GM21423 (cell line): ENCODE data around the gene RCC2.
"Not testable (repeated sequence)": the region's sequence is repeated elsewhere in the genome, so short reads cannot be mapped to it uniquely, and the experiment has no call there.

Experiments used
- ATAC-seq: cut with Tn5 transposase; IDR thresholded peaks from one replicate; pipeline ENCODE4 v1.9.1; 2021; ENCODE audit warnings: mild to moderate bottlenecking, moderate library complexity; ENCODE audit not compliant: unreplicated experiment

Gene RCC2

DNA sequence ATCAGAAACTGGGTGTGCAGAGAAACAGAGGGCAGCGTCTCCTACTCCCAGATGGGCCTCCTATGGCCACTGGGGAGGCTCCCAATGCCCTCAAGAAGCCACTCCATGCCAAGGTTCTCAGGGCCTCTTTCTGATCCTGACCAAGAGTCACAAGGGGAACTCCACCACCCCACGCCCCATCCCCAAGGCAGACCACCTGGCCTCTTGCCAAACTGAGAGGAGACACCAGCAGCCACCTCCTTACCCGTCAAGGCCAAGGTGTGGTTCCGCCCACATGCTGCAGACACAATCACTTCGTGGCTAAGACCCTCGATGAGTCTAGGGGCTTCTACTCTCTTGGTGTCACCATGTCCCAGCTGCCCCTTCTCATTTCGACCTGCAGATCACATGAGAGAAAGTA, 17.0 kb downstream of the RCC2 start:
- no peak for ATAC-seq

DNA sequence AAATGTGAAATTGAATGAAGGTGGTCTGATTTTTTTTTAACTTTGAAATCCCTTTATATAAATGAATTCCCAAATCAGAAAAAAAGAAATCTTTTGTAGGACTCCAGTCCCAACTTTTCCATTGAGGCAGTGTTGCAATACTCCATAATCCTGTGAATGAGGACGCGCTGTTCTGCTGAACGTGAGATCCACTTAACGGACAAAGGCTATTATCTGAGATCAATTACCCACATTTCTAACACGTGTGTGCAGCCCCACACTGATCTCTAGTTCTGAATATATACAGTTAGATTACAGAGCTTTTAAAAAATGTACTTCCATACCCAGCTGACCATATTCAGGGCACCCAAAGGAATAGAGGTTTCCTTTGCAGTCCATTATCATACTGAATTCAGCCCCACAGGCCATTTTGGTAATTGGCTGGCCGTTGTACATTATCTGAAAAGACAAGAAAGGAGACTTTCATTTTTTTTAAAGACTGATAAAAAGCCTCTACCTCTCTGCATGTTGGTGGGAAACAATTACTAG, 19.0 kb downstream of the RCC2 start:
- ATAC-seq = no peak

DNA sequence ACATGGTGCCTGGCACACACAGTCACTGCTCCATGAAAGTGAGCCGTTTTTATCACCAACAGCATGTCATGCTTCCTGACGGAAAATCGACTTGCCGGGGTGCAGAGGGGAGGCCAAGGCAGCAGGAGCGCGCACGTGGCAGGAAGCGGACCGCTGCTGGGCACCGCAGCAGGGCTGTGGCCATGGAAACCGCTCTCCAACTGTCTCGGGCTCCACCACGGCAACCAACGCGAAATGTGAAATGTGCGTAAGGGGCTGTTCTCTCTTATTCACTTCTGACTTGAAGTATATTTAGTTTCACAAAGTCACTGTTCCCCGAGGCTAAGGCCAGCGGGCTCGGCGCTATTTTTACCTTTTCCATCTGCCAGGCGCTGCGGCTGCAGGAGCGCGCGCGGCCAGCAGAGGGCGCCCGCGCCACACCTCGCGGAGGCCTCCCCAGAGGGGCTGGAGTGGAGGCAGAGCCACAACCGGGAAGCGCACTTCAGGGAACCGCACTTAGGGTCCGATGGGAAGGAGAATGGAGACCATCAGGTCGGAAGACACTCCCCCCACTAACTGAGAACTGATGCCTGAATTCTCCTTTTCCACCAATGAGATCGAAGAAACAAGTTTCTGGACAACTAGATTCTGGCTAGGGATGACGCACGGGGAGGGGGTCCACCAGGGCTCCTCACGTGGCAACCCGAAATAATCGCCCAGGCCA, 19.7 kb downstream of the RCC2 start:
- no peak for ATAC-seq

DNA sequence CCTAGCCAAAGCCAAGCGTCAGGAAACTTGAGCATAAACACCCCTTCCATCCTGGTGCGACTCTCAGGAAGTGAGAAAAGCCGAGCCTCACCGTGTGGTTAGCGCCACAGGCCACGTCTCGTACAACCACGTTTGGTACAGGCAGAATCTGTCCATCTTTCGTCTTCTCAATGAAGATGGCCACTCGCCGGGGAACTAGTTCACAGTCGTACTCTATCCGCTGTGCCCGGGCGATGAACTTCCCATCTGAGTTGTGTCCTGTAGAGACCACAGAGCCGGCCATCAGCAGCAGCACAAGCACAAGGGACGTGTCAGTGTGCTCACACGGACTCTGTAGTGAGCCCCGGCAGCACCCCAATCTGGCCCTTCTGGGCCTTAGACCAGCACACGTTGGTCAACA, 23.1 kb downstream of the RCC2 start:
- no peak for ATAC-seq

DNA sequence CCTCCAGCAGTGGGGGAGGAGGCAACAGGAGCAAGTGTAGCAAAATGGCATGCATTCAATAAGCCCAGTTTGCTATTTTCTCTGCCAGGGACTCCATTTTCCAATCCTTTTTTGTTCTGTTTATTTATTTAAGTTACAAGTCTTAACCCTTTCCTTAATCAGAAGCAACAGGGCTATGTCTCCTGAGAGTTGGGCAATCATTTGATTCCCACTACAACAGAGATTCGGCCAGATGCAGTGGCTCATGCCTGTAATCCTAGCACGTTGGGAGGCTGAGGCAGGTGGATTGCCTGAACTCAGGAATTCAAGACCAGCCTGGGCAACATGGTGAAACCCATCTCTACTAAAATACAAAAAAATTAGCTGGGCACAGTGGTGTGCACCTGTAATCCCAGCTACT, 25.5 kb downstream of the RCC2 start:
- no peak for ATAC-seq

DNA sequence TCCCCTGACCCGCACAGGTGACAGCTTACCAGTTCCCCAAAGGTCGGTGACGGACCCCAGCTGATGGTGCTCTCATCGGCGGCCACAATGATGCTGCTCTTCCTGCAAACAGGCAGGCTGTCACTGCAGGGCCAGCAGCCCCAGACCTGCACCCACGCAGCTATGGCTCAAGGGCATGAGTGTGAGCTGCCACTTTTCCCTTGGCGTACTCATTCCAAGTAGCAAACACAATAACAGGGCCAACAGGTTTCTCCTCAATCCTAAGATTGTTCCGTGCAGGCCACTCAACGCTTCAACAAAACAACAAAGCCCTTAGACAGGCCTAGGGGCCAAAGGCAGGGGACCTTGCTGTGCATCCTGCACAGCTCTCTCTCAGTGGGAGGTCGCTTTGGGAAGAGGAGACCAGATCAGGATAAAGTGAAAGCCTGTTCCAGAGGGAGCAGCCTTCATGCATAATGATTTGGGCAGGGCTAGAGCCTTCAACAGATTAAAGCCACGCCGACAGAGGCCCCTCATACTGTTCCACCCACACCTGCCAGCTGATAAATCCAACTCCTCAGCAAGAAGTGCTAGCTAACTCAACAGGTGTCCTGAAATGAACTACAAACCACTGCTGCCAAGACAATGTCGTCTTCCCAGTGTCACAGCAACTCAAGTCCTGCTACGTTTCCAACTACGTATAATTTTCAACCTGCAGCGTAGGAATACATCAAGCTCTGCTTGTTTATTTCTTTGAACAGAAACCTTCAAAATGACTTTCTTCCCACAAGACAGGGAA, 27.2 kb downstream of the RCC2 start:
- no peak for ATAC-seq

DNA sequence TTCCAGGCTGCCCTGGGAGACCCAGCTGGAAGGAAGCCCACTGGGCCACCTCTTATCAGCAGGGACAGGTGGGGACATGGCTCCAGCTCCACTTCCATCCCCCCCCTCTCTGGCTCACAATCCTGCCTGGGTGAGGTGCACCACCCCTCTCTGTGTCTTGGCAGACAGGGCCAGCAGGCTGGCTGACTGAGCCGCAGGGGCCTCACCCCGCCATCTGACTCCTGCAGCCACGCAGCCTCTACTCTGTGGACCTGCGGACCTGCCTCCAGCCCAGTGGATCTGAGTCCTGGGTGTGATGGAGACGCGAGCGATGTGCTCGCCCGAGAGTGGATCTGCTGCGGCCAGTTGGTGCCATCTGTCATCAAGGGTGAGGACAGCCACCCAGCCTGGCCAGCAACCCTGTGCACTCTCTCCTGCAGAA, 30.1 kb downstream of the RCC2 start:
- no peak for ATAC-seq

DNA sequence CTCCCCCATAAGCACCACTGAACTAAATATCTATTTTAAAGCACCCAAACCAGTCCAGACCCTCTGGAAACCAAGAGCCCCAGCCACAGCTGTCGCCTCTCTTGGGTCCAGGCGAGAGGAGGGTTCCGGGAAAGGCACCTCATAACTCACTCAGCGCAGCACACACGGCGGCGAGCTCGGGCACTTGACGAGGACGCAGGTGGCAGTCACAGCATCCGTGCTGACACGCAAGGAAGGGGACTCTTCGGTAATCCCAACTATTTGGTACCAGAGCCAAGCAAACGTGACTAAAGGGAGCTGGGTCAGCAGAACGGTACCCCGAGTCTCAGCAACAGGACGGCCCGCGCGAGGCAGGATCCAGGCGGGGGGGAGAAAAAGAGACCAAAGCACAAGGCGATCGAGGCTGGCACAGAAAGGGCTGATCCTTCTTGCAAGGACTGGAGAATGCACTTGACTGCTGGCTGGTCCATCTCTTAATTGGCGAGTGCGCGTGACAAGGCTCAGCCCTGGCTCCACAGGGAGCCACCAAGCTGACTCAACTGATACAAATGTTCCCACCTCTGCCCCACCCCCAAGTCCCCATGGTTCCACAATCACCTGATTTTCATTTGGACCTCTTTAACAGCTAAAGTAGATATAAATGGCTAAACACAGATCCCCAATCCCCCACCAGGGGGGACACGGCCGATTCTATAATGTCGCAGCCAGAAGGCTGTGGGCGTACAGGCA, 31.5 kb downstream of the RCC2 start:
- not testable (repeated sequence) for ATAC-seq

DNA sequence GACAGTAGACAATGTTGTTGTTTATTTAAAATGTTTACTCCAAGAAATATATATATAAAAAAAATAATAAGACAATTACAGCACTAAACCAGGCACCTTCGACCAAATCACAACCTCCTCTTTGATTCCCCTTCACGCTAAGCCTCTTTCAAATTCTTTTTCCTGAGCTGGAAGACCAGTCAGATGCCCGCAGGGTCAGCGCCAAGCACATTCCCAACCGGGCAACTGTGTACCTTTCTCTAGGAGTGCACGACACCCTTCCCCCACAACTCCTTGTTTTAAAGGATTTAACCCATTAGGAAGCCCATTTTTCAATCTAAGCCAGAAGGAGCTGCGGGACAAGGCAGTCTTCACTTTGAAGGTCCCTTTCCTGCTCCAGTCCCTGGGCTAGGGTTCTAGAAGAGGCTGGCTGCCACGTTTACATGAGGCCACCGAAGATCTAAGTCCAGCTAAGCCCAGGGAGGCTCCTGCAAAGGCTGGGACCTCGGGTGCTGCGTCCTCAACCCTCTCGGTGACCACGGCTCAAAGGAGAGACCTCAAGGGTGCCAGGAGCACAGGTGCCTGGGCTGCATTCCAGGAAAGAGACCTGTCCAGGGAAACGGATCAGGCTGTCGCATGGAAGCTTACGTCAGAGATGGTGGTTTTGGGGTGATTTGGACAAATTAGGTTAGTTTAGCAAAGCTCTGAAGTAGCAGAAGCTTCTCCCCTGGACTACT, 32.6 kb downstream of the RCC2 start:
- ATAC-seq = not testable (repeated sequence)

DNA sequence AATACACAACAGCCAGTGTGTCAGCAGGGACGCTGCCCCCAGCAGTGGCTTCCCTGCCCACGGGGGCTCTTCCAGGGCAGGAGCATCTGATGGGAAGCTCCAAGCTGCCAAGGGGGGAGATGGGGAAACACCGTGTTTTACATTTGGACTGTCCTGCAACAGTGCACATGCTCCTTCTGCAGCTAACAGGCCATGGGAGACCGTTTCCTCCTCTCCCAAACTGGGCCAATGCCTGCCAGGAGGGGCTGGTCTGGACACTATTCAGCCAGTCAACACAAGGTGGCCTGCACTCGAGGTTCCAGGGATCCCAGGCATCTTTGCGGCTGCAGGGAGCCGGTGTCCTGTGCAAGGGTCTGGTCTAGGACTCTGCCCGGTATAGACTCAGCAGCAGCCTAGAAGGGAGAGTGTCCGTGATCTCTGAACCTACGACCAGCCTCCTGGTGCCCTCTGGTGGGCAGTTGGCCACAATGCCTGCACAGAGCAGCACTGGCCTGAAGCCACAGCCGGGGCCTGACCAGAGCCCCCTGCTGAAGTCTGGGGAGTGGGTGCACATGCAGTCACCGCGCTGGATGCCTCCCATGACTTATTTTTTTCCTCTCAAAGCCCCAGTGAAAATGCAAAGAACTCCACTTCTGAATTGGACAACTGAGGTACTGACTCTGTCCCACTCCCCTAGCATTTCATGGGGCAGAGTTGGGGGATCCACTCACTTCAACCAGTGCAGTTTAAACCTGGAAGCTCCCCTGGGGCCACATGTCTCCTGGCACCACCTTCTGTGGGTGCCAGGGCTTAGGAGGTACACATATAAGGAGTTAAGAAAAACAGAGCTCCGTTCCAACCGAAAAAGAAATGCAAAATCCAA, 33.3 kb downstream of the RCC2 start:
- no peak for ATAC-seq

DNA sequence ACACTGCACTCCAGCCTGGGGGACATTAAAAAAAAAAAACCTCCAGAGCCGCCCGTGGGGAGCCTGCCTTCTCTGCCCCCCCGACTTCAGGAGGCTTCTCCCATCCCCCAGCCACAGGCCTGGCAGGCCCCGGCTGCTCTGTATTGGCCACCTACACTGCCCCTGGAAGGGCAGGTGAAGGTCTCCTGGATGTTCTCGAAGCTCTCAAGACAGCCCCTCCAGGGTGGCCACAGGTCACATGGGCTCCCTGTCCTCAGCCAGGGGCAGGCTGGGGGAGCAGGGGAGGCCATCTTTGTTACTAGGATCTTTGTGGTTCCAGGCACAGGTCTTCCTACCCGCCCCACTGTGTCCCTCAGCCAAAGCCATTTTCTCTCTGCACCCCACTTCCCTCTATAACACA, 34.7 kb downstream of the RCC2 start:
- ATAC-seq = no peak

DNA sequence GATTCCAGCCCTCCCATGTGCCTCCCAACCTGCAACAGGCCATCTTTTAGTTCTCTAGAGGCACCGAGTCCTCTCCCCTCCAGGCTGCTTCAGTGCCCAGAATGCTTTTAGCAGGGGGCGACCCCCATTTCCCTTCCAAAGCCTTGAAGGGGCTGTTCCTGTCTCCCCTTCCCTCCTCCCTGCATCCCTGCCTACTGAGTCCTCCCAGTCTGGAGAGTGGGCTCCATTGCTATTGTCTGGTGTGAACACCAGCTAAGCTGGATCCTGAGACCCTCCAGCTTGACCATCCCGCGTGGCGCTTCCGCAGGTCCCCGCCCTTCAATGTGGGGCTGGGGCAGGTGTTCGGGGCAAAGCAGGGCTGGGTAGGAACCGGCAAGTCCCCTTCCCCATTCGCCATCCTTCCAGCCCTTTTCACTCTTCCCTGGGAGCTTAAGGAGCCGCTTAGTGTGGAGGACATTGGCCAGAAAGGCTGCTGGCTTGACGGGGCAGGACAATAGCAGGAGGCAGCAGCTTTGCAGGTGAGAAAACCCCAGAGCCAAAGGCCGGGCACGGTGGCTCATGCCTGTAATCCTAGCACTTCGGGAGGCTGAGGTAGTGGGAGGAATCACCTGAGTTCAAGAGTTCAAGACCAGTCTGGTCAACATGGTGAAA, 35.3 kb downstream of the RCC2 start:
- ATAC-seq = no peak

DNA sequence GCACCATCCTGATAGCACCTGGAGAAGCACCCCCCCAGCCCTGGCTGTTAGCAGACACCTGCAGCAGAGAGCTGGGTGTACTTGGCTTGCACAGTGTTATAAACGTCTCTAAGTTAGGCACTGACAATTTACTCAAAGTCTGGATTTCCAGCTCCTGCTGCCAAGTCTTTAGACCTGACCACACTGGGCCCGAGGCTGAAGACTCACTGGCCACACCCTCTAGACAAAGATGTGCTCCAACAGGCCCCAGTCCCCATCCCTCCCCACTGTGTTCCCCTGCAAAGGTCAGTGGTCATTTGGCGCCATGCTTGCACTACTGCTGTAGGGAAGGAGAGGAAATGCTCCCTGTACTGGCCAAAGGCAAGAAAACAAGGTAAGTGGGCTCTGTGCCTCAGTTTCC, 36.4 kb downstream of the RCC2 start:
- ATAC-seq = no peak

DNA sequence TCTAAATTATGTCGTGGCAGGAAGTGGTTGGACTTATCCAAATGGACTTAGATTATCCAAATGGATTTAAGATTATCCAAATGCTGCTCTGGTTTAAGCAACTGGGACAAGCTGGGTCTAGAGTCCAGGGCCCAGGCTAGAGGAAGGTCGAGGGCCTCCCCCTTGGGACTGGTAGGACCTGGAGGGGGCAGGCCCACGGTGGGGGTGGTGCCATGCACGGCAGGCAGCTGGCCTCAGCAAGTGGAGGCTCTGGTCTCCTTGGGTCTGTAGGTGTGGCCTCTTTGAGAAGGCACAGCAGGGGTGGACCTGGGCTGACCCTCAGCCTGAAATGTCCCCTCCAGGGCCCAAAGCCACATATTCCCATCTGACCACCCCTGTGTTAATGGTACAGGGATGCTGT, 37.6 kb downstream of the RCC2 start:
- no peak for ATAC-seq

DNA sequence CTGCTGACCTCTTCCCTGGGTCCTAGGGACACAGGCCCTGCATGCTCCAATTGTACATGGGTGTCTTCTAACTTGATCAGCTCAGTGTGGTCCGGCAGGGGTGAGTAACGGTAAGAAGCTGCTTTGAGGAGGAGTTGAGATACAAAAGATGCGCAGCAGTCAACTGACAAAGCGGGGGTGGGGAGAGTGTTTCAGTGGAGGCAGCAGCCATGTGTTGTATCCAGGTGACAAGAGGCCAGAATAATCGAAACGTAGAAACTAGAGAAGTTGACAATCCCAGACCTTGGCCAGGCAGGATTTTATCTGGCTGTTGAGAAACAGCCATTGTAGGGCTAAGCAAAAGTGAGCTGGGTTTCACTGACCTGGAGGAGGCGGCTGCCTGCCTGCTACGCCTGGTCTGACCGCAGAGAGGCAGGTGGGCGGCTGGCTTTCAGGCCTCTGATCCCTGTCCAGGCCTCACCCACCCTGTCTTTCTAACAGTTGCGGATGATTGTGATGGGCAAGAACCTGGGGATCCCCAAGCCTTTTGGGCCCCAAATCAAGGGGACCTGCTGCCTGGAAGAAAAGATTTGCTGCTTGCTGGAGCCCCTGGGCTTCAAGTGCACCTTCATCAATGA, 38.6 kb downstream of the RCC2 start:
- no peak for ATAC-seq

DNA sequence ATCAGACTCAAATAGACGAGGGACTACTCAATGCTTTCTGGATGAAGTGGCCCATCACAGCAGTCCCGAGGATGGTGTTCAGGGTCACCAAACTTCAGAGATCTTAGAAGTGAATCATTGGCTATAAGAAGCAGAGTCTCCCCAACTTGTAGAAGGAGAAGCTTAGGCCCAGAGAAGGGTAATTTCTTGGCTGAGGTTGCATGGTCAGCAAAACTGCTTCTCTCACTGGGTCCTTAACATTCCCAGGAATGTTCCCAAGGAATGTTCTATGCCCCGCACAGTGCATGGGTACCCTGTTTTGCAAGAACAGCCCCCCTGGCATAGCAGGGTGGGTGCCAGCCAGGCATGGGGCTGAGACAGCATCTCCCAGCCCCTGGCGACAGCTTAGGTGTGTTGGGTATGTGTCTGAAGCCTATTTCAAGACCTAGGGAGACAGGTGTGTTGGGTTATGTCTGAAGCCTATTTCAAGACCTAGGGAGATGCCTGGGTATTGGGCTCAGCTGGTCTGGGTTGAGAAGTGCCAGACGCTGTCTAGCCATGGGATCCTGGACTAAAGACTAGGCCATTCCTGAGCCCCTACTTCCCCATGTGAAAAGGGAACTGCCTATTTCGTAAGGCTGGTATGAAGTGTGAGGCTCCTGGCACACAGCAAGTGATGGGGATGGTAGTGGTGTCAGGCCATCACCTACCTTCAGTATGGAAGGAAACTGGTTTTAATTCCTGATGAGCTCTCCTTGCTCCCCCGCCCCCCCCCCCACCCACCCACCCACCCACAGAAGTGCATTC, 41.4 kb downstream of the RCC2 start:
- ATAC-seq = no peak

DNA sequence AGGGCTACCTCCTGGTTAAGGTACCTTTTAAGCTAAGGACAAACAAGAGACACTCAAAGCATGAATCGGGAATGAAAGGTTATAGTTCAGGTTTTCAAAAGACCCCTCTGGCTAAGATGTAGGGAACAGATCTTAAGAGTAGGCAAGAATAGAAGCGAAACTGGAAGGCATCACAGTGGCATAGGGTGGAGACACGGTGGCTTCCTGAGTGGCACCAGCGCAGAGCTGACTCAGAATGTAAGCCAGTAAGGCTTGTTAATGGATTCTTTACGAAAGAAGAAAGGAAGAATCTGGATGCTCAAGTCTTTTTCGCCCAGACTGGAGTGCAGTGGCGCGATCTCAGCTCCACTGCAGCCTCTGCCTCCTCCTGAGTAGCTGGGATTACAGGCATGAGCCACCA, 46.2 kb downstream of the RCC2 start:
- no peak for ATAC-seq

DNA sequence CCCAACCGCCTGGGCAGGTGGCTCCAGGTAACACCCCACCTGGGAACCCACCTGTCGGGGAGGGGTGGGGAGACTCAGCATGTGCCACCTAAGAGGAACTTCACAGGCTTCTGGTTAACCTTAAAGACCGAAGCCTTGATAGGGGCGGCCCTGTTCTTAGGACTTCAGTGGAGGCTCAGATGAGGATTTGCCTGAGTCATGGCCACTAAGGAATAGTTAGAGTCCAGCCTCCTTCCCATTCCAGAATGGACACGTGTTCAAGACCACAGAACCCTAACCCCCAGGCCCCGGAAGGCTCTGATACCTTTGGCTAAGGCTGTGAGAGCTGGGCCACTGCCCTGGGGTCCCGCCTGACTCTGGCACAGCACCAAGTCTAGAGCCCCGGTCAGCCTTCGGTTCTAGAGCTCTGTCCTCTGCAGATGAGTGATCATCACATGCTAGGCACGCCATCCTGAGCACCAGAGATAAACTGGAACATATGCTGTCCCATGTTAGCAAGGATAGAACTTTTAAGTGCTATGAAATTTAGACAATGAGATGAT, 47.2 kb downstream of the RCC2 start:
- no peak for ATAC-seq
